HG03521 (cell line): ENCODE data around the gene EVL.

Source experiments
- ATAC-seq: cut with Tn5 transposase; IDR thresholded peaks from one replicate; pipeline ENCODE4 v1.9.1; 2021; ENCODE audit warnings: mild to moderate bottlenecking, moderate library complexity; ENCODE audit not compliant: unreplicated experiment

The EVL gene

DNA sequence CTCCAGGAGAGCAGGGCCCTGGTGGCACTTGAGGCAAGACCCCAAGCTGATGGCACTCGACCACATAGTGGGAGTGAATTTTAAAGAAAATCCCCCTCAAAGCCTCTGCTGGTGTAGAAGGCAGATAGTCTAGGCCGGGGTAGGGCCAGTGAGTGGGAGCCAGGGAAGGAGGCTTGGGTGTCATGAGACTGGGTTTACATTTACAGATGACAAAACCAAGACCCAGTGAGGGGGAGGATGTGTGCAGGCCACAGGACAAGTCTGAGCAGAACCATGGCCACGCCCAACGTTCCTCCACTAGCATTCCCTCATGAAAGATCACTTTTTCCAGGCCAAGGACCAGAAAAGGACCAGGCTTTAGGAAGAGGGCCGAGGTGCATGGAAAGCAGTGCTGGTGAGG is 42.0 kb downstream of the EVL start:
- no peak for ATAC-seq

DNA sequence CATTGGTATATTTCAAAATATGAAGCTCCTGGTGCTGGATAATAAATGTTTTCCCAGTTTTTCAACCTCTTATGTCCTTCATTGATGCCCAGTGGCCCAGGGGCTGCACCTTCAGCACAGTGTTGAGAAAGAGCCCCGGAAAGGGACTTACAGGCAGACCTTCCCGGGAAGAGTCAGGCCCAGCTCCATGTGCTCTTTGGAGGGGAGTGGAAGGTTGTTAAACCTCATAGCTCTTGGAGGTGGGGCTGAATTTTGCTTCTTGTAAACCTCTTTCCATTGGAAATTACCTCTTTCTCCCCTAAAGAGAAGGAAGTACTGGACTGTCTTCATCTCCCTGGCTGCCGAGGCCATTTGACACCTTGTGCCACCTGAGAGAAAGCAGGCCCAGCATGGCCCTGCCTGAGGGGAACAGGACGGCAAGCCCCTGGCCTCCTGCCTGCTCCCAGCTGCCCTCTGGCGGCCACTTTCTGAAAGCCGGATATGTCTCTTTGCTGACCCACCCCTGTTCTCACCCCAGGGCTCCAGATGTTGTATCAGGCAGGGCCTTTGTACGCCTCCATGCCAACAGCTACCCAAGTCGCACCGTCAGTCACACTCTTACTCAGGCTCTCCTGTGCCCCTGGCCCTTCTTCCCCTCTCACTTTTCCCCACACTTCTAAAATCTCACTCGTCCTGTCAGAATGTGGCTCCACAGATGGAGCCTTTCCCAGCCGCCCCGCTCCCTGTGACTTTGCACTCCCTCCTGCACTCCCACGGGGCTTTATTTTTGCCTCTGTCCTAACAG is 43.0 kb downstream of the EVL start:
- ATAC-seq = peak; percentile 75

DNA sequence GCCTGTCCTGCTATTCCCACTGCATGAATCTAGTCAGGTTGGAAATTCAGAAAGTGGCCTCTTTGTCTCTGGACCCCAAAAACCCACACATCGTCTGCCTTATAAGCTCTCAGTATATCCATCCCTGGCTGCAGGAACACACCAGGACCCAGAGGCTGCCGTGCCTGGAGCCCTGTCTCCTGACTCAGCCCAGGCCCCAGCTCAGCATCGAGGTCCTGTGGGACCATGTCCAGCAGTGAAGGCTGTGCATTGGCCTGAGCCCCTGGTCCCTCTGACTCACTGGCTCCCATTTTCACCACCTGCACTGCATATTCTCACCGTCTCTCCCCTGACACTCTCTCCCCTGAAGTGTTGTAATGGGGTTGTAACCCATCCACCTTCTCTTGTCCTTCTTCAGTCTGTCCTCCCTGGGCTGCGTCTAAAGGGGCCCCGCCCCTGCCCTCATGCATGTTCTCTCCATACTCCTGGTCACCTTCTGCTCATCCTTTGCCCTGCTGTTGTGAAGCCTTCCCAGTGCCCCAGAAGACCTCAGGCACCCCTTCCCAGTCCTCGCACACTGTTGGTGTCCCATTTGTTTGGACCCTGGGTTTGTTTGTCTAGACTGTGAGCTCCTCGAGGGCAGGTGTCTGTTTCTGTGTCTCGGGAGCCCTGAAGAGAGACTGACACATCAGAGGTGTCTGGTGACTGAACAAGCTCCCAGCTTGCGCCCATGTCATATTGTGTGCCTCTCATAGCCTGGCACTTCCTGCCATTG is 43.8 kb downstream of the EVL start:
- ATAC-seq = no peak

DNA sequence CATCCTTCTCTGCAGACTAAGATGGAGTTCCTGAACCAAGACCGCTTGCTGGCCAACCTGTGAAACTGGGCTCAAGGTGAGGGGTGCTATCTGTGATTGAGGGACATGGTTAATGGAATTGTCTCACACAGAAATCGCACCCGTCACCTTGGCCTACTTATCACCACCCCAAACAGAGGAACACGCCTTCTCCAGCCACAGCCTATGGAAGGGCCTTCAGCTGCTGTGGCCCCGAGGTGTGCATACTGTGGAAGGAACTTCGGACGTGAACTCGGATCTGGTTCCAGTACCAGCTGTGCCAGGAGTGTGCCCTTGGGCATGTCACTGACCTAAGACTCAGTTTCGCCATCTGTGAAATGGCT is 44.4 kb downstream of the EVL start:
- ATAC-seq = no peak

DNA sequence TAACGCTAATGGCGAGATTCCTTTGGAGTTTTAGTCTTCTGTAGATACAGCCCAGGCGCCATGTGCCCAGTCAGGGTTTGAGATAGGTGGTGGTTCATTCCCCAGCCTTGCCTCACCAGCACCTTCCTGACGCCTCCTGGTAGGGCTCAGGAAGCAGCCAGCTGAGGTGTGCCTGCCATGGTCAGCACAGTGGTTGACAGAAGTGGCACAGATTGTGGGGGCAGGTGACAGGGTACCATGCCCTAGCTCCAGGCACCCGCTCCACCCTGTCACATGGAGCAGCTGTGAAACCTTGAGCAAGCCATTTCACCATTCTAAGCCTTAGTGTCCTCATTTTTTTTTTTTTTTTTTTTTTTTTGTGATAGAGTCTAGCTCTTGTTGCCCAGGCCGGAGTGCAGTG is 45.6 kb downstream of the EVL start:
- no peak for ATAC-seq

DNA sequence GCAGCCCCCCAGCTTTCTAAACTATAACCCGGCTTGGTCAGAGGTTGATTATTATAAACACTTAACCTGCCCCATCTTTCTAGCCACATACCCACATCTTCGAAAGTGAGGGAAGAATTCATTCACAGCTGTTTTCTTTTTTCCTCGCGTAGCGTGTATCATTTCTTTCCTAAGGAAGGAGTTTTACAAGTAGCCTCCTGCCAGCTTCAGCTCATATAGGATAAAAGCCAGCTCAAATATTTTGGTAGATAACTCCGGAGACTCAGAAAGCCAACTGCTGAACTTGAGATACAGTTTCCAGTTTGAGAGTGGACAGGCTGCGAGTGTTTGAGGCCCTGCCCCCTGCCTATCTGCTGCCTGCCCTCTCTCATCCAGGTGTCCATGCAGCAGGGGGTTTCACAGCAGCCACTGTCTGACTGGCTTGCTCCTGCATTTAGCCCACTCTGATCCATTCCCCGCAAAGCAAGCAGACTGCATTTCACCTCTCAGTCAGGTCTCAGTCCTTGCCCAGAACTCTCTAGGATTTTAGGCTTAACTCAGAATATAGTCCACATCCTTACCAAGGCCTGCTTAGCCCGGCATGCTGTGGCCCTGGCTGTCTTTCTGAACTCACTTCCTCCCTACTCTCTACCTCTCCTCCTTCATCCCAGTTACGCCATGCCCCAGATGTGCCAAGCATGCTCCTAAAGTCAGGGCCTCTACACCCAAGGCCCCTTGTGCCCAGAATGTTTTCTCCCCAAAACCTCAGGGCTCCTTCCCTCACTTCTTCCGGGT is 46.9 kb downstream of the EVL start:
- no peak for ATAC-seq

DNA sequence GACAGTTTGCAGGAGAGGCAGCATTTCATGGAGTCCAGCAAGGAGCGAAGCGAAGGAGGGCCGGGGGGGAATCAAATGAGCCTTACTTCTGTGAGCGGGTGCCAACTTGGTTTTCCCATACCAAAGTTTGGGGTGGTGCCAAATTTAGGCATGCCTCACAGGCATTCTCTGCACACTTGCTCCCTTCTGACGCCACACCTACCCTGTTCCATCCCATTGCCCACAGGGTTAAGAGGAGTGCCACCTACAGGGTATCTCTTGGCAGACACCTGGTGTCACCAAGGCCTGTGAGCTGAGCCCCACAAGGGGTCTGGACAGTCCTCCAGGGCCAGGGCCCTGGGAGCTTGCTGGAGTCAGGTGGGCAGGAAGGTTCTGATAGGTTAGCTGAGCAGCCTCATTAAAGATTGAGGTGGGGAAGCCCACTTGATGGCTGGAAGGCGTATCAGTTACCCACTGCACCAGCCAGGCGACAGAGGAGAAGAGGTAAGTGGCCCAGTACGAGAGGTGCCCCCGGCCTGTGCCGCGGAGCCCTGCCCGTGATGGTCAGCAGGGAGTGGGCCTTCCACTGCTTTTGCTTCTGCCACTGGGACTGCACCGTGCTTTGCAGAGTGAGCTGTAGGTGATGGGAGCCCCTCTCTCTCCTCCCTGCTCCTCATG is 49.0 kb downstream of the EVL start:
- no peak for ATAC-seq

DNA sequence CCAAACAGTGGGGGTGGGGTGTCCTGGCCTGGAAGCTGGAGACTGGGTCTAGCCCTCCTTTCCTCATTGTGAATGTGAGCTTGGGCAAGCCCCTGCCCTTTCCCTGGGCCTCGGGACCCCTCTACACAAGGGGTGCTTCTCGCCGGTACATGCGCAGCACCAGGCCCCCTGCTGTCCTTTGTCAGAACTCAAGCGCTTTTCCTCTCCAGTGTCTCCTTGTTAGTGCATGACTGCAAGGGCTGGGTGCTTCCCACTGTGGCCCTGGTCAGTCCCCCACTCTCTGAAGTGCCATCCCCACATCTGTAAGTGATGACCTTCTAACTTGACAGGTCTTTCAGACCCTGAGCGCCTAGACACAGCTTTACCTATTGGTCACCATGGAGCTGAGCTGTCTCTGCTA is 50.0 kb downstream of the EVL start:
- no peak for ATAC-seq

DNA sequence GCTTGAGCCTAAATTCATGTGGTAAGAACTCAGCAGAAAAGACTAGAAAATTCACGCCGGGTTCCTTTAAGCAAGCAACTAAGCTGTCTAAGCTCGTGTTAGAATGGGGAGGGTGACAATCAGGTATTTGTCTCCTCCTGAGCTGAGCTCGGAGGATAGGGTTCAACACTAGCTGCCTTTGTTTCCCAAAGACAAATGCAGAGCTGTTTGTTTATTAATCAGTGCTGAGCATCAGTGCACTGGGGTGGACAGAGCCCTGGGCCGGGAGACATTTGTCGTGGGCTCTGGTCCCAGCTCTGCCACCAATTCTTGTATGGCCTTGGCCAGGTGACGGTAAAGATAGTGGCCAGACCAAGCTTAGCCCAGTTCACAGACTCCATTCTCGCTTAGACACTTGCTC is 50.5 kb downstream of the EVL start:
- no peak for ATAC-seq

DNA sequence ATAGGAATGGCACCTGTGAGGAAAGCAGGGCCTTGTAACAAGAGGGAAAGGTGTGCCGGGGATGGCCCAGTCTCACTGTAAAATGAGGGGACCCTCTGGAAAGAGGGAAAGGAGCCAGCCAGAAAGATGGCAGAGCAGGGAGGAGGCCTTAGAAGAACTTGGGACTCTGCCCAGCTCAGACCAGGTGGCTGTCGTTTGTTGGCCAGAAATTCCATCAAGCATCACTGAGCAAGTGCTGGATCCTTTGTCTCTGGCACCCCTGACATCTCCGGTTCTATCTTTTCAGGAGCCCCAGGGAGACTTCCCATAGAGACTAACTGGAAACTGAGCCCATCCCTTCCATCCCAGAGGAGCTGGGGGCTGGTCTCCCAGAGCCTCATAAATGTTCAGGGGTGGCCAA is 50.9 kb downstream of the EVL start:
- no peak for ATAC-seq

DNA sequence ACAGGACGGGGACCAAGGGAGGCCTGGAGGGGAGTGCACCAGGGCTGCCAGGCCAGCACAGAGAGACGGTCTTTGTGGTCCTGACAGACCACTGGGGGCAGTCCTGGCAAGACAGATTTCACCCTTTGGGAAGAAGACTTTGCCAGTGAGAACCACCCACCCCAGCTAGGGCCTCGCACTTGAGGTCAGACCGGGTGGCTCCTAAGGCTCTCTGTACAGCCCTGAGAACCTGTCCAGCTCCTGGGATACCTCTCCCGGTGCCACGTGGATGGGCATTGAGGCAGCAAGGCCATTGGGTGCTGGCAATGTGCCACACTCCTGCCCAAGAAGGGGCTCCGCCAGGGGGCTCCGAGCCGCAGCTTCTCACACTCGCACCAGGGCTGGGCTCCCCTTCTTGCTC is 51.8 kb downstream of the EVL start:
- no peak for ATAC-seq

DNA sequence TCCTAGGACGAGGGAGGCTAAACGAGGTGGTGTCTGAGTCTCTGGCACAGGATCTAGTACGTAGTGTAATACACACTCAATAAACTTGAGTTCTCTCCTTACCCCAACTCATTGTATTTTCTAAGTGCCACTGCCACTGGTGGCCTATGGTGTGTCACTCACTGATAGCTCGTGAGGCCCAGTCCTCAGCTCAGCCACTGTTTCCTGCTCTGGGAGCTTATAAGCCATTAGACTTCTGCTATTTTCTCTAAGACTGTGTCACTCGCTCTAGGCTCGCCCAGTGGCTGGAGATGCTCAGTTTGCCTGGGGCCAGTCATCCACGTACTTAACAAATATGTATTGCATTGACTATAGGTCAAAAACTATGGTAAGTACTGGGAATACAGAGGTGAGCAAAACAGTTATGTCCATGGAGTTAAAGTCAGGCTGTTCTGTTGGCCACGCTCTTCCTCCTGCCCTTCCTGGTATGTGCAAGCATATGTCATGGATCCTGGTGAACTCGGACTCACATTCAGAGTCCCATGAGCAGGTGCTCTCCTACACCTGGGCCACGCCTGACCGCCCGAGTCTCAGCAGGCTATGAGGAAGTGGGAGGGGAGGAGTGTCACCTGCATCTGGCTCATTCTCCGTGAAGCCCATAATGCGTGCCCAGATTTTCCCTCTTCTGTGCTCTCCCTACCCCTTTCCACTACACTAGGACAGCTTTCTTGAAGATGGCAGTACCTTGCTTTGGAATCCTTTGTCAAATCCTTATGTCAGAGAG is 52.6 kb downstream of the EVL start:
- no peak for ATAC-seq

DNA sequence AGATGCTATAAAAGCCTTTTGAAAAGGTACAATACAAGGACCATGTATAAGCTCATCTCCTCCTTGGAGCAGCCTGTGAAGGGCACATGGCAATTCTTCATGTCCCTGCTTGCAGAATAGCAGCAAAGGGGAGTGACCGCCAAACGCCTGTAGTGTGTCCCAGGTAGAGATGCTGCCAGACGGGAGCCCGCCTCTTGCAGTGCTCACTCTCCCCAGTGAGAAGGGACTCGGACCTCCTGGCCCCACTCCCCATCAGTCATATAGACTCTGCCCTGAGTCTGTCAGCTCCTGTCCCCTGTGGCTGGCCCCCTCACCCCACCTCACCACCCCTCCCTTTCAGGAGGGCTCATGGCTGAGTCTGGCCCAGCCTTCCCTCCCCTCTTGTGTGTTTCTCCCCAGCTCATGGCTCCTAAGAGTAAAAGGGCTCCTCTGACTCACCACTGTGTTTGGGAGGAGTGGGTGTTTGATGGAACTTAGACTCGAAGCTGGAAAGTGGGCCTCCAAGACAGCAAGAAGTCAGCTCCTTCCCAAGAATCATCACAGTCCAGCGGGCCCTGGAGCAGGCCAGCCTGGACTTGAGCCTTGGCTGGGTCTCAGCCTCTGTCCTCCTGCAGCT is 53.3 kb downstream of the EVL start:
- ATAC-seq = no peak

DNA sequence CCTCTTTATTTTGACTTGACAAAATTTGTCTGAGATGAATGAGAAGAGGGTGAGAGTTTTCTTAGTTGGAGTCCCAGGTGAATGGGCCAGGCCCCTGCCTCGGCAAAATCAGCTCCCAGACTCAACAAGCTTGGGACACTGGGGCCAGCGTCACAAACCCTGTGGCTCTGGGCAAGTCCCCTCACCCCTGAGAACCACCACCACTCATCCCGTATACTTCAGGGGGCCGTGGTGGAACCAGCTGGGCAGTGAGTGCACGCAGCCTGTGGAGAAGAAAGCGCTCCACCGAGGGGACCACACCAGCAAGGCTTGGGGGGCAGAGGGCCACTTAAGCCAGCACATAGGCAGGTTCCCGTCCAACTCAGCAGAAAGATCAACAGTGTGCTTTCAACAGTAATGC is 54.0 kb downstream of the EVL start:
- ATAC-seq = no peak

DNA sequence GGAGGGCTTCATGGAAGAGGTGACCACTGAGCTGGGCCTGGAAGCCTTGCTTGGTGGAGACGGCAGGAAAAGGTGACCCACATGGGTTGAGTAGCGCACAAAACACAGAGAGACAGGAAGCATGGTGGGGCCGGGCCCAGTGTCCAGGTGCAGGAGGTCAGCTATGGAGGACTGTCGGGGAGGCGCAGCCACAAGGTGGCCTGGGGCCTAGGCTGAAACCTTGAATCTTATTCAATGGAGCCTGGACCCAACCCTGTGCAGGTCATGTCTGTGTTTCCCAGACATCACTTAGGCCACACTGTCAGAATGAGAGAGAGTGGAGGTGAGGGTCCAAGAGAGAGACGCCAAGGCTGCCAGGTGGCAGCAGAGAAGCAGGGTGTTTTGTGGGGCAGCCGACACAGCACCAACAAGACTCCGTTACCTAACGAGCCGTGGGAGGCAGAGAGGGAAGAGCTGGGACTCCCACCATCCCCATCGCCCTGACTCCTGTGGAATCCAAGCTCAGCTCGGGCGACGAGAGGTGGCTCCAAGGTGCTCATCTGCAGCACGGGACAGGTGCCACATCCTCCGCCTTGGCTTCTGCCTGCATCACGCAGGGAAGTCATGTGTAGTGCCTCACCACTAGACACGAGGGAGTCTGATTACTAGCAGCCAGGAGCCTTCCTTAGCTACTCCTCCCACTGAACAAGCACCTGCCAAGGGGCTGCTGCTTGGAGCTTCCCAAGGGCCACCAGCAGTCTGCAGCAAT is 55.5 kb downstream of the EVL start:
- ATAC-seq = no peak

DNA sequence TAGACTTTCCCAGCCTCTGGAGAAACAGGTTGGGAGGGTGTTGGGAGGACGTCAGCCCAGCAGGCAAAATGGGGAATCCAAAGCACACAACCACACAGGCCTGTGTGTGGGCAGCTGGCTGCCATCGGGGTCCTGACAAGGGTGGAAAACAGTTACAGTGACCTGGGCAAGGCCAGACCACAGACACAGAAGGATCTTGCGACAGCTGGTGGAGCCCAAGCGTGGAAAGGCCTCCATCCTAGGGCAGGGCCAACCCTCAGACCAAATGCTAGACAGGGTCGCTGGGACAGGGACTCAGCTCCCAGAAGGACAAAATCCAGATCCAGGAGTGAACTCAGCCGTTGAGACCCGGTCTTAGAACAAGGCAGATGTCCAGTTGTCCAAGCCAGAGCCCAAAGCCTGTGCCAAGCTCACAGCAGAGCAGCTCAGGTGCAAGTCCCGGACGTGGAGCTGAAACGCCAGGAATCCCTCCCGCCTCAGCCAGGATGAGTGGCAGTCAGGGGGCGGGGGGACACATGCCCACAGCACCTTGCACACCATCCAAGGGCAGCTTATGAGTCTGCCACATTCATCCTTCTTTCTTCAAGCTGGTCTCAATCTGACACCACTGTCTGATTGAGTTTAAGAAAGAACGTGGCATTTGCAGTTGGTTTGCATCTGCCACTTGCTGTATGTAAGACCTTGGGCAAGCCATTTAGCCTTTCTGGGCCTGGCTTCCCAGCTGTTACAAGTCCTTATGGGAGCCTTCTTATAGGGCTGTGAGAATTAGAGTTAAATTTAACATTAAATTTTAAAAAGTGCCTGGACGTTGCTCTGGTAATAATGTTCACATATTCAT is 56.6 kb downstream of the EVL start:
- ATAC-seq = no peak

DNA sequence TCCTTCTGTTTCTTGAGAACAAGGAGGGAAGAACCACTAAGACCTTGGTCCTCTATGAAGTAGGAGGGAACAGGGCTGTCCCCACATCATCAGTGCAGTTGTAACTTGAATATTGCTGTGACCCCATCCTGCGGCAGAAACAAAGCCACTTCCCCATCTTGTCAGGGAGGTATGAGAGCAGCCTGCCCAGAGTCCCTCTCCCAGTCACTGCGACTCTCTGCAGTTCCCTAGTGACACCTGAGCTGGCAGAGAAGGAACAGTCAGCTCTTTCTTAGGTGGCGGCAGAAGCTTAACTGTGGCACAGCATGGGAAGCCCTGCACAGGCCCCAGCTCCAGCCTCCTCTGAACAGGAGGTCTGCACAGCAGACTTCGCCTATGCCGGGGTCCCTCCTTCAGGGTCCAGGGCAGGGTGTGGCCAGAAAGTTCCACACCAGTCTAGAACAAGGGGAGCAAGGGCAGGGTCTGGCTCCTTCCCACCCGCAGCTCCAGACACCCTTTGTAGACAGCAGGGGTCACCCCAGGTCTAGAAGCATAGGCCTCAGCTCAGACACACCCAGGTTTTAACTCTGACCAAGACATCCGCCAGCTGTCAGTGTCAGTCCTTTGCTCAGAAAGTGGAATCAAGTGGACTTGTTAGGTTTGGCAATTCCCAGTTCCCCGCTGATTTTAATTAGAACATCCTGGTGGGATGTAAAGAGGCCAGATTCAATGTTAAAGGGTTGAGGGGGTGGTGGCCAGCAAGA is 57.4 kb downstream of the EVL start:
- no peak for ATAC-seq

DNA sequence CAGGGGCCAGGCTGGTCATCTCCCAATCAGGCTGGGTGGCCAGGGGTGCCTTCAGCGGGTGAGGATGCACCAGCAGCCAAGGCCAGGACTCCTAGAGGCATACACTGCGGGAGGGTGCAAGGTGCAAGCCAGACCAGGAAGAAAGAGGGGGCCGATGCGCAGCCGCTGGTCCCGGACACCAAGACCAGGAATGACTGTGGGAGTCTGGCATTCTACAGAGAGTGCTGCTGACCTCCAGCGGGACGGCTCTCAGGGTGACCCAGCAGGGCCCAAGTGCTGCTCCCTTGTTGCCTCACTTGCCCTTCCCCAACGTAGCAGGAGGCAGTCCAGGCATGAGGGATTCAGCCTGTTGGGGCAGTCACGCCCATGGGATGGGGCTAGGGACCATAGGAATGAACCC is 58.4 kb downstream of the EVL start:
- ATAC-seq = no peak
